Activated T-cell treated with anti-CD3 and anti-CD28 coated beads for 4 hours (primary cell): ENCODE results near the gene OR1Q1.
"Not testable (repeated sequence)": the region's sequence is repeated elsewhere in the genome, so short reads cannot be mapped to it uniquely, and the experiment has no call there.

Experiments
- DNase-seq: peaks from one replicate; pipeline ENCODE4 v3.0.0-alpha.2; 2020

Gene OR1Q1

DNA sequence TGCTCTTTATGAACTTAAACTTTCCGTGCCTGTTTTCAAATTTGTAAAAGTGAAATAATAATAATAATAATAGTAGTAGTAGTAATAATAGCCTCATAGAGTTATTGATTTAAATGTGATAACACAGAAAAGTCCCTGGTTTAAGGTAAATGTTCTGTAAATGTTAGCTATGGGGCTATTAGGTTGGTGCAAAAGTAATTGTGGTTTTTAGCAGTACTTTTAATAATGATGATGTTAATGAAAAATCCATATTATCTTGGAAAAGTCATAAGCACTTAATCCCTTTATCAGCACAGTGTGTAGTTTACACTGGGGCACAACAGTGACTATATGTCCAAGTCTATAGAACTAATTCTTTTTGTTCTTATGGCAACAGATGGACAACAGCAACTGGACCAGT, at the start of gene OR1Q1:
Gene OR1Q1, plus strand, starts transcription at position 377 of the 400 bp plus-strand sequence. Its CDS starts 0 bp downstream, at position 377.
- DNase-seq, result no peak

- no peak for DNase-seq
These were observed 46.6 kb upstream of the OR1Q1 start for GRCh38 chr9:122567901-122568300.

GRCh38 chr9:122572456-122572855, 42.1 kb upstream of the OR1Q1 start:
- DNase-seq, result no peak

- DNase-seq, result no peak
These were observed 34.7 kb upstream of the OR1Q1 start for GRCh38 chr9:122579874-122580273.

- no peak for DNase-seq
These were observed 34.2 kb upstream of the OR1Q1 start for GRCh38 chr9:122580360-122580759.

- DNase-seq, result not testable (repeated sequence)
These were observed 31.3 kb upstream of the OR1Q1 start, which contains the start of gene OR1L8 for GRCh38 chr9:122583284-122583683. TSS of gene OR1L8 (minus strand) at chr9:122583384. CDS start at chr9:122568477, 14,907 bp downstream.

GRCh38 chr9:122605691-122606090, 8.8 kb upstream of the OR1Q1 start:
- DNase-seq, result no peak

DNA sequence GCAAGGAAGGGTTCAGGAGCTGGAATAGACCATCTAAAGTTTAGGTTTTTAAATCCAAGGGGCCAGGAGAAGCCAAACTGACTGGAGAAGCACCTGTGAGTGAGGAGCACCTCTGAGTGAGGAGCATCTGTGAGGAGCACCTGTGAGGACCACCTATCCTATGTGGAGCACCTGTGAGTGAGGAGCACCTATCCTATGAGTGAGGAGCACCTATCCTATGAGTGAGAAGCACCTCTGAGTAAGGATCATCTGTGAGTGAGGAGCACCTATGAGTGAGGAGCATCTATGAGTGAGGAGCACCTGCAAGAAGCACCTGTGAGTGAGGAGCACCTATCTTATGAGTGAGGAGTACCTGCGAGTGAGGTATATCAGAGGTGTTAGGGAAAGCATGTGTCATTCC, 8.0 kb upstream of the OR1Q1 start:
- no peak for DNase-seq

DNA sequence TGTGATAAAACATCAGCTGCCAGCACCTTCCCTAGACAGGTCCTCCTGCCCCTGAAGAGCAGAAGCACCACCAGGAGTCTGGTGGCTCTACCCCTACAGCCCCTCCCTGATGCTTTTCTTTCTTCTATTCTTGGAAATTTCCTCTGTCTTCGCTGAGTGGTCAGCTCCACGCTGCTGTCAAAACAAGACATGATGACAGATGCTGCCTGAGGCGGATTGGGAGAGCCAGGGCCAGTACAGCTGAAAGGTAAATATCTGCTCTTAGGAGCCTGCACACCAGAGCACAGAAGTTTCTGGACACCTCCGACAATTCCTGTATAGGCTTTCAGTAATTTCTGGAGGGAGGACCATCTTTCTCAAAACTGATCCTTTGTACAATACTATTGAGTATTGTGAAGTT, 4.7 kb upstream of the OR1Q1 start:
- no peak for DNase-seq

DNA sequence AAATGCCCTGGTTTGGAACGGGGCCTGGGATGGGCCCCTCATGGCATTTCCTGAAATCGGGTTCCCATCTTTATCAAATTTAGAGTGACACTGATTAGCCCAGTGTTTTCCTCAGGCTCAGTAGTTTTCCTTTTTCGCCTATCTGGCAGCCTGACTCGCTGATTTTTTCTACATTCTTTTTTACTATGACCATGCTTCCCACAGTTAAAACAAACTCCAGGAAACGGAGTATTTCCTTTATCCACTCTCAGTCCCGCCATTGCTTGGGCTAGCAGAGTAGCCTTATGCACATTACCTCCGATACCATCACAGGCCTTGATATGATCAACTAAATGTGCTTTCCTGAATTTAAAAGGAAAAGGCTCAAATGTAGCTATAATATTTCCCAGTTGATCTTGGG, 5.5 kb downstream of the OR1Q1 start:
- no peak for DNase-seq

GRCh38 chr9:122642226-122642625, 27.7 kb downstream of the OR1Q1 start:
- DNase-seq, result no peak

GRCh38 chr9:122656378-122656777, 41.8 kb downstream of the OR1Q1 start:
- no peak for DNase-seq

GRCh38 chr9:122657527-122657926, 43.0 kb downstream of the OR1Q1 start, which contains the start of gene OR1B1:
TSS of gene OR1B1 (minus strand) at chr9:122657627.
- DNase-seq, result no peak

DNA sequence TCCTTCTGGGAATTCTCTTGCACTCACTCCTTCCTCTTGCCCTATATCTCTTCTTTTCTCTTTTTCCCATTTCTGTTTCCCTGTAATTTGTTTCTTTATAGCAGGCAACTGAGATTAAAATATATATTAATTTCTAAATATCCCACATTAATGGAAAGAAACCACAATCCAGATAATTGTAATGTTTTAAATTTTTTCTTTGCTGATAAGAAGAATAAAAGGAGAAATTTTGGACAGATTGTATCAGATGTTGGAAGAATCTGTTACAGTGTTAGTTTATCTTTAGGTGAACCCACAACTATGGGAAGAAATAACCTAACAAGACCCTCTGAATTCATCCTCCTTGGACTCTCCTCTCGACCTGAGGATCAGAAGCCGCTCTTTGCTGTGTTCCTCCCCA, 46.9 kb downstream of the OR1Q1 start, which contains the start of gene OR1L1:
Gene OR1L1, plus strand, starts transcription at position 301 of the 400 bp plus-strand sequence. Its CDS starts 0 bp downstream, at position 301.
- DNase-seq, result no peak
